Central memory CD8-positive, alpha-beta T cell (primary cell): ENCODE data around the gene CDC20.
"Not testable (repeated sequence)": the region's sequence is repeated elsewhere in the genome, so short reads cannot be mapped to it uniquely, and the experiment has no call there.

ENCODE experiments used
- ATAC-seq: fragments of 150-1000 bp; cut with Tn5 transposase; replicated peaks from 2 replicates; pipeline ENCODE4 v1.10.0; 2022; ENCODE audit warnings: mild to moderate bottlenecking, moderate FRiP score, moderate number of reproducible peaks; ENCODE audit not compliant: poor library complexity, severe bottlenecking; ENCODE audit errors: extremely low read depth
- DNase-seq, 2 donors: peaks; one replicate each; pipeline ENCODE4 v3.0.0; 2021; ENCODE audit warnings: low spot score in 2 of 2
- H3K27ac Mint-ChIP-seq: one replicate; pipeline ENCODE4 v1.8.0; 2022; ENCODE audit warnings: low read depth, mild to moderate bottlenecking, moderate library complexity, mixed read lengths
- H3K27me3 Mint-ChIP-seq: one replicate; pipeline ENCODE4 v1.8.0; 2022; ENCODE audit warnings: mixed read lengths
- H3K36me3 Mint-ChIP-seq: one replicate; pipeline ENCODE4 v1.8.0; 2022; ENCODE audit warnings: mild to moderate bottlenecking, moderate library complexity, mixed read lengths; ENCODE audit not compliant: insufficient read depth
- H3K4me1 Mint-ChIP-seq: one replicate; pipeline ENCODE4 v1.8.0; 2022; ENCODE audit warnings: mixed read lengths
- H3K4me3 Mint-ChIP-seq: one replicate; pipeline ENCODE4 v1.8.0; 2022; ENCODE audit warnings: mild to moderate bottlenecking, moderate library complexity, mixed read lengths
- H3K9me3 Mint-ChIP-seq: one replicate; pipeline ENCODE4 v1.8.0; 2022; ENCODE audit warnings: mixed read lengths

Gene CDC20

GRCh38 chr1:43382027-43382779 is 23.4 kb downstream of the CDC20 start:
- H3K36me3 Mint-ChIP-seq, result peaks cover 25% of the 10 kb centered on the region
- no peak for ATAC-seq
- no peak overlapping the region for H3K27ac Mint-ChIP-seq
- H3K4me3 Mint-ChIP-seq, result no peak overlapping the region
- H3K9me3 Mint-ChIP-seq, result no peaks in the 10 kb centered on the region
- H3K4me1 Mint-ChIP-seq, result no peaks in the 10 kb centered on the region
- DNase-seq, result no peak
- no peaks in the 10 kb centered on the region for H3K27me3 Mint-ChIP-seq

DNA sequence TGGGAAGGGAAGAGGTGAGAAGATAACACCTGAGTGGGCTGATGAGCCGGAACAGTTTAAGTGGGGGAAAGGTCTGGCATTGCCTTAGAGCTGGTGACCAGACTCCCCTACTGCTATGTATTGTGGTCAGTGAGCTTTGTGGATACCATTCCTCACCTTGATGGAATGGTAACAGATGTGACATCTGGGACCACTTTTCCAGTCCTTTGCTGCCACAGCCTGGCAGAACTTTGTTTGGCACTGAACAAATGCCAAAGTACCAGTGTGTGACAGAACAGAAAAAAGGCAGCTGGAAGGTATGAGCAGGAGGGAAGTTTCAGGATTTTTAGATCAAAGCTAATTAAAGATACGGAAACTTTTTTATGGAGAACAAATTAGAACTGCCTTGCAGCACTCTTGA is 24.7 kb downstream of the CDC20 start:
- ATAC-seq (no peak), DNase-seq (no peak)
- Mint-ChIP-seq H3K9me3 (no peaks in the 10 kb centered on the region), H3K36me3 (peaks cover 25% of the 10 kb centered on the region), H3K4me3 (no peak overlapping the region), H3K27ac (no peak overlapping the region), H3K27me3 (no peaks in the 10 kb centered on the region), H3K4me1 (peaks cover 11% of the 10 kb centered on the region)

GRCh38 chr1:43386676-43387075 is 27.9 kb downstream of the CDC20 start:
- H3K9me3 Mint-ChIP-seq, result no peaks in the 10 kb centered on the region
- H3K36me3 Mint-ChIP-seq, result peaks cover 29% of the 10 kb centered on the region
- H3K27ac Mint-ChIP-seq, result no peak overlapping the region

DNA sequence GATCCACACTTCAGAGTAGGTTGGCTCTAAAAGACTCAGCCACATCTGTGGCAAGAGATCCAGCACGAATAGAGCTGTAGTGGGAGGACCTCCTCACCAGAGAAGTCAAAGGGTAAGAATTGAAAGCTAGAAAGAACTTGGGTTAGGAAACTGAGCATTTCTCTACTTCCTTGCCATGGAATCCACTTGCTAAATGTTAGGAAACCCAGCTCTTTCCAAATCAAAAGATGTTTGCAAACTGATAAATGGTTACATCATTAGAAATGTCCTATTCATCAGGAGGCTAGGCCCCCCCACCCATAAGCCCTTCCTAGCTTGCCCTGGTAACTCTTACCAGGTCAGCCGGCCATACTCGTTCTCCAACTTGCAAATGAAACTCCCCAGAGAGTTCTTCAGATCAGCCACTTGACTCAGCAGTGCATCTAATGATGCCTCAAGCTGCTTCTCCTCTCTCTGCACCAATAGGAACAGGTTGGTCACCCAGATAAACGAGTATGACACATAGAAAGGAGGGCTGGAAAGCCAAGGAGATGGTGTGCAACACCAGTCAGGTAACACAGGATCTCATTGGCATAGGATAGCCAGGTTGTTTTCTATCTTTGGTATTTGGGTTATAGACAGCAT is 29.3 kb downstream of the CDC20 start:
- Mint-ChIP-seq H3K9me3 (no peaks in the 10 kb centered on the region), H3K27me3 (no peaks in the 10 kb centered on the region), H3K36me3 (peaks cover 29% of the 10 kb centered on the region), H3K4me1 (peaks cover 35% of the 10 kb centered on the region), H3K4me3 (peak overlapping the region; percentile 100), H3K27ac (peak overlapping the region; percentile 17)
- ATAC-seq (no peak), DNase-seq (no peak)

More at GRCh38 chr1:43386676-43387075, 27.9 kb downstream of the CDC20 start:
- H3K4me3 Mint-ChIP-seq, result no peak overlapping the region
- H3K27me3 Mint-ChIP-seq, result no peaks in the 10 kb centered on the region
- ATAC-seq (no peak), DNase-seq (no peak)
- H3K4me1 Mint-ChIP-seq, result peaks cover 29% of the 10 kb centered on the region

DNA sequence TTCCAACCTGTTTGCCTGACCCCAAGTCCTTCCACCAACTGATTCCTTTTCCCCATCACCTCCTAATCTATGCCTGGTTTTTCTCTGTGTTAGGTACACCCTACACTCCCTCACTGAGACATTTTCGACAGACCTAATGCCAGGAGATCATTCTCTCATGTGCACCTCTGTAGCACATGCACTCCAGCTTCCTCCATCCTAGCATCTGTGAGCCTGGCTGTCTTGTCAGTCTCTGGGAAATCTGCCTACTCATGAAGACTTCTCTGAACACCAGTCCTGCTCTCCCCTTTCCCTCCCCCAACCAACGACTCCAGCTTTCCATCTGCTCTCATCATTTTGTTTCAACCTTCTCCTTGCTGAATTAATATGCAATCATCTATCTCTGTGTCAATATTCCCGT is 29.8 kb downstream of the CDC20 start:
- Mint-ChIP-seq H3K36me3 (peaks cover 27% of the 10 kb centered on the region), H3K4me1 (peaks cover 40% of the 10 kb centered on the region), H3K9me3 (no peaks in the 10 kb centered on the region), H3K4me3 (peak overlapping the region; percentile 100), H3K27ac (peak overlapping the region; percentile 17), H3K27me3 (no peaks in the 10 kb centered on the region)
- DNase-seq (no peak), ATAC-seq (no peak)

GRCh38 chr1:43389326-43390313 is 30.8 kb downstream of the CDC20 start, which contains the start of the genes MED8 and SZT2:
TSS of gene MED8 (minus strand) at chr1:43389800. CDS start at chr1:43389764, 36 bp downstream.
TSS of gene SZT2 (plus strand) at chr1:43389899. CDS start at chr1:43389969, 70 bp downstream.
- DNase-seq (peak; percentile 83 to 89), ATAC-seq (peak; percentile 96)
- H3K27ac Mint-ChIP-seq, result peak within 1 kb of the TSS; percentile 100
- H3K36me3 Mint-ChIP-seq, result peaks cover 25% of the 10 kb centered on the region
- H3K9me3 Mint-ChIP-seq, result no peaks in the 10 kb centered on the region
- H3K27me3 Mint-ChIP-seq, result no peaks in the 10 kb centered on the region
- peak within 1 kb of the TSS; percentile 100 for H3K4me3 Mint-ChIP-seq
- peaks cover 44% of the 10 kb centered on the region for H3K4me1 Mint-ChIP-seq

DNA sequence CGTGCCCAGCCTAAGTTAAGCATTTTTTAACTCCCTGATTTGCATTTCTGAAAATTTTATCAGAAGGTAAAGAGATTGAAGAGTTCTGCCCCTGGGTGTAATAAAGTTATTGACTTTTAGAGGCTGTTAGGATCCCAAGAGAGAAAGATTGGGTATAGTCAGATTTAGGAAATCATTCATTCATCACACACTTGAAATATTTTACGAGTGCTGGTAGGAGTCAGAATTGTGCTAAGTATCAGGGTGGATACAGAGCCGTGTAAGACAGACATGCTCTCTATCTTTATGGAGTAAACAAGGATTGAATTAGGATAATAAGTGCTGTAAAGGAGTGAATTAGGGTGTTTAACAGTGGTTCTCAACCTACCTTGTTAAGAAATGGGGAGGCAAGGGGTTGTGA is 33.9 kb downstream of the CDC20 start:
- H3K4me3 Mint-ChIP-seq, result no peak overlapping the region
- H3K4me1 Mint-ChIP-seq, result peaks cover 59% of the 10 kb centered on the region
- H3K27me3 Mint-ChIP-seq, result no peaks in the 10 kb centered on the region
- ATAC-seq (no peak), DNase-seq (no peak)
- H3K36me3 Mint-ChIP-seq, result peaks cover 19% of the 10 kb centered on the region
- H3K9me3 Mint-ChIP-seq, result no peaks in the 10 kb centered on the region
- no peak overlapping the region for H3K27ac Mint-ChIP-seq

GRCh38 chr1:43395523-43395922 is 36.7 kb downstream of the CDC20 start:
- DNase-seq (no peak), ATAC-seq (no peak)
- Mint-ChIP-seq H3K27me3 (no peaks in the 10 kb centered on the region), H3K36me3 (peaks cover 15% of the 10 kb centered on the region), H3K4me3 (no peak overlapping the region), H3K4me1 (peaks cover 56% of the 10 kb centered on the region), H3K9me3 (no peaks in the 10 kb centered on the region), H3K27ac (no peak overlapping the region)

GRCh38 chr1:43396059-43396458 is 37.3 kb downstream of the CDC20 start:
- DNase-seq, result no peak
- H3K27ac Mint-ChIP-seq, result no peak overlapping the region

DNA sequence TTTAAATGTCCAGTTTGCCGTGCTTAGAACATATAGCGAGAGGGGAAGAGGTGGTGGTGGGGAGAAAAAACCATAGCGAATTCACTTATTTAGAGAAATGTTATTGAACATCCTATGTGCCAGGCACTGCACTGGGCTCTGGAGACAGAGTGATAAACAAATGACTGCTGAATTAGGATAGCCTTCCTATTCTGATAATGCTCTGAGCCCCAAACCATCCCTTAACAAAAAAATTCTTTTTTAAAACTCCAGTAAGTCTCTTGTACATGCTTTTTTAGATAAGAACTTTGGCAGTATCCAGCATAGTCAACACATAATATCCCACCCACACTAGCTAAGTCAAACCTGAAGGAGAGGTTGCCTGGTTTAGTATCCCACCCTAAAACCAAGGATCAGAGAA is 39.4 kb downstream of the CDC20 start:
- no peaks in the 10 kb centered on the region for H3K9me3 Mint-ChIP-seq
- peaks cover 58% of the 10 kb centered on the region for H3K4me1 Mint-ChIP-seq
- H3K27ac Mint-ChIP-seq, result no peak overlapping the region
- DNase-seq (no peak), ATAC-seq (no peak)
- H3K4me3 Mint-ChIP-seq, result no peak overlapping the region
- peaks cover 20% of the 10 kb centered on the region for H3K36me3 Mint-ChIP-seq
- H3K27me3 Mint-ChIP-seq, result no peaks in the 10 kb centered on the region

More at GRCh38 chr1:43396059-43396458, 37.3 kb downstream of the CDC20 start:
- H3K27me3 Mint-ChIP-seq, result no peaks in the 10 kb centered on the region
- ATAC-seq, result no peak
- H3K36me3 Mint-ChIP-seq, result peaks cover 15% of the 10 kb centered on the region
- H3K9me3 Mint-ChIP-seq, result no peaks in the 10 kb centered on the region
- H3K4me1 Mint-ChIP-seq, result peaks cover 54% of the 10 kb centered on the region
- no peak overlapping the region for H3K4me3 Mint-ChIP-seq

DNA sequence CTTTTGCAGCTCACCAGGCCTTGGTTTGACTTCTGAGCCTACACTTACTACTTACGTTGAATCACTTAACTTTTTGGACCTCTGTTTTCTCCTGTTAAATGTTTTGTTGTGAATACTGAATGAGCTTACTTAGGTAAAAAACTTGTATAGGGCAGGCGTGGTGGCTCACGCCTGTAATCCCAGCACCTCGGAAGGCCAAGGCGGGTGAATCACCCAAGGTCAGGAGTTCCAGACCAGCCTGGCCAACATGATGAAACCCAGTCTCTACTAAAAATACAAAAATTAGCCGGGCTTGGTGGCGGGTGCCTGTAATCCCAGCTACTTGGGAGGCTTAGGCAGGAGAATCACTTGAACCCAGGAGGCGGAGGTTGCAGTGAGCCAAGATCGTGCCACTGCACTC is 41.7 kb downstream of the CDC20 start:
- not testable (repeated sequence) for H3K4me3 Mint-ChIP-seq, DNase-seq, ATAC-seq, H3K9me3 Mint-ChIP-seq, H3K27ac Mint-ChIP-seq, H3K27me3 Mint-ChIP-seq
- H3K36me3 Mint-ChIP-seq, result peaks cover 25% of the 10 kb centered on the region
- H3K4me1 Mint-ChIP-seq, result peaks cover 46% of the 10 kb centered on the region

DNA sequence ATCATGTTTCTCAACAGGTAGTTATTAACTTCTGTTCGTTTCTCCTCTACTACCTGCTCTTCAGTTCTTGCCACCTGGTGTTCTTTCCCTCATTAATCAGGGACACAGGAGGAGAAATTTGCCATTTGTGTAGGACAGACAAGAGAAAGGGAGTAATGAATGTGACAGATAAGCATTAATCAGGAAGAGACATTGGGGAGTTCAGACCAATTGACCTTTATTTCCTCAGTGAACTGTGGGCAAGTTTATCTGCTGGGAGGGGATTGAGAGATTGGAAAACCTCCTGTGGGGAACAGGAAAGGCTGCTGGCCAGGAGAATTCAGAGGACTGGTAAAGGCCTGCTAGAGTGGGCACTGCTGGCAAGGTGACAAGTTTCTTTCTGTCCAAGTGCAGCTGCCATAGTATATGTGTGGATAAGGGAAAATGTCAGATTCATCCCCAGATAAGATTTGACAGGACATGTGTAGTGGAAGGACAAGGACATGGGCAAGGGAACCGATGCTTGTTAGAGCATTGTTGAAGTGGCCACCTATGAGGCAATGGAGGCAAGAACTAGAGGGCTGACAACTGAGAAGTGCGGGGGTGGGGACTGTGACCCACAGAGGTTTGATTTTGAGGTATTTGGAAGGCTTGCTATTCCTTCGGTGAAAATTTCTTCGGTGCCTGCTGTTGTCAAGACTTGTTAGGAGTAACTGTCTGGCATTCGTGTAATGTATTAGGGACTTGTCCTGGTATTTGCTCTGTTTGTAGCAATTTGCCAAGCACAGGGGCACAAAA is 43.5 kb downstream of the CDC20 start:
- DNase-seq (no peak), ATAC-seq (no peak)
- H3K9me3 Mint-ChIP-seq, result no peaks in the 10 kb centered on the region
- no peaks in the 10 kb centered on the region for H3K27me3 Mint-ChIP-seq
- peaks cover 38% of the 10 kb centered on the region for H3K4me1 Mint-ChIP-seq
- peaks cover 35% of the 10 kb centered on the region for H3K36me3 Mint-ChIP-seq
- H3K27ac Mint-ChIP-seq, result no peak overlapping the region
- H3K4me3 Mint-ChIP-seq, result no peak overlapping the region
